ENCODE results near the gene SETD7. TPM values are rescaled to one million over a fixed set of nuclear protein-coding genes. Genes with fewer than 3 reads are reported as not detected.

The SETD7 gene
- total RNA-seq, 1 donor from 2014 or later, result 44.9 TPM

DNA sequence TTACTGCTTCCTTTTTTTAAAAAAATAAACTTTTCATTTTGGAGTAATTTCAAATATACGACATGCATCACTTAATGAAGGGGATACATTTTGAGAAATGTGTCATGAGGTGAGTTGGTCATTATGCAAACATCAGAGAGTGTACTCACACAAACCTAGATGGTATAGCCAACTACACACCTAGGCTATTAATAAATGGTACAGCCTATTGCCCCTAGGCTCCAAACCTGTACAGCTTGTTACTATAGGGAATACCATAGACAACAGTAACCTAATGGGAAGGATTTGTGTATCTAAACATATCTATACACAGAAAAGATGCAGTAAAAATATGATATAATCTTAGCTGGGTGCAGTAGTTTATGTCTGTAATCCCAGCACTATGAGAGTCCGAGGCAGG is 29.1 kb downstream of the SETD7 start:
- Histone ChIP-seq H3K4me3 (no peak overlapping the region), H3K9me3 (no peaks in the 10 kb centered on the region), H3K27me3 (no peaks in the 10 kb centered on the region), H3K36me3 (peaks cover 69% of the 10 kb centered on the region), H3K27ac (no peak overlapping the region), H3K4me1 (no peaks in the 10 kb centered on the region)
- intact Hi-C loops (cut with DNase I), result no loop called here
- DNase-seq (no peak), ATAC-seq (no peak)
- TF ChIP-seq, protein P1, sequence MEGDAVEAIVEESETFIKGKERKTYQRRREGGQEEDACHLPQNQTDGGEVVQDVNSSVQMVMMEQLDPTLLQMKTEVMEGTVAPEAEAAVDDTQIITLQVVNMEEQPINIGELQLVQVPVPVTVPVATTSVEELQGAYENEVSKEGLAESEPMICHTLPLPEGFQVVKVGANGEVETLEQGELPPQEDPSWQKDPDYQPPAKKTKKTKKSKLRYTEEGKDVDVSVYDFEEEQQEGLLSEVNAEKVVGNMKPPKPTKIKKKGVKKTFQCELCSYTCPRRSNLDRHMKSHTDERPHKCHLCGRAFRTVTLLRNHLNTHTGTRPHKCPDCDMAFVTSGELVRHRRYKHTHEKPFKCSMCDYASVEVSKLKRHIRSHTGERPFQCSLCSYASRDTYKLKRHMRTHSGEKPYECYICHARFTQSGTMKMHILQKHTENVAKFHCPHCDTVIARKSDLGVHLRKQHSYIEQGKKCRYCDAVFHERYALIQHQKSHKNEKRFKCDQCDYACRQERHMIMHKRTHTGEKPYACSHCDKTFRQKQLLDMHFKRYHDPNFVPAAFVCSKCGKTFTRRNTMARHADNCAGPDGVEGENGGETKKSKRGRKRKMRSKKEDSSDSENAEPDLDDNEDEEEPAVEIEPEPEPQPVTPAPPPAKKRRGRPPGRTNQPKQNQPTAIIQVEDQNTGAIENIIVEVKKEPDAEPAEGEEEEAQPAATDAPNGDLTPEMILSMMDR (IDR thresholded peaks at IDR 0.05), result no peak

DNA sequence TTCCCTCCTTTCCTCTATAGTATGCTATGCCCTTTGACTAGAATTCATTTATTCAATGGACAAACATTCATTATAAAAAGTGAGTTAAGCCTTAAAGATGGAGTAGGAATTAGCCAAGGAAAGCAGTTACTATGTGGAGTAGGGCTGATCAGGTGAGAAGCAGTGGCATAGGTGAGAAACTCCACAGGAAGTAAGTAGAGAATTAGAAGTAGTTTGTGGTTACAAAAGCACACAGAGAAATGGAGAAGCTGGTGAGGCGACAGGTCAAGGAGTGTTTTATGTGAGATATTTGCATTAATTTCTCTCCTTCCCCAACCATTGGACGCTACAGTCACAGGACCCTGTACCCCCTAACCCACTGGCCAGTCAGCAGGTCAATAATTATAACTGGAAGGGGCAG is 30.6 kb downstream of the SETD7 start:
- H3K27ac ChIP-seq, result no peak overlapping the region
- intact Hi-C loops (cut with DNase I), result no loop called here
- DNase-seq, result no peak
- H3K9me3 ChIP-seq, result no peaks in the 10 kb centered on the region
- ATAC-seq, result no peak
- H3K4me1 ChIP-seq, result no peaks in the 10 kb centered on the region
- peaks cover 82% of the 10 kb centered on the region for H3K36me3 ChIP-seq
- TF ChIP-seq, protein P1 (IDR thresholded peaks at IDR 0.05), result no peak
- no peak overlapping the region for H3K4me3 ChIP-seq
- no peaks in the 10 kb centered on the region for H3K27me3 ChIP-seq

DNA sequence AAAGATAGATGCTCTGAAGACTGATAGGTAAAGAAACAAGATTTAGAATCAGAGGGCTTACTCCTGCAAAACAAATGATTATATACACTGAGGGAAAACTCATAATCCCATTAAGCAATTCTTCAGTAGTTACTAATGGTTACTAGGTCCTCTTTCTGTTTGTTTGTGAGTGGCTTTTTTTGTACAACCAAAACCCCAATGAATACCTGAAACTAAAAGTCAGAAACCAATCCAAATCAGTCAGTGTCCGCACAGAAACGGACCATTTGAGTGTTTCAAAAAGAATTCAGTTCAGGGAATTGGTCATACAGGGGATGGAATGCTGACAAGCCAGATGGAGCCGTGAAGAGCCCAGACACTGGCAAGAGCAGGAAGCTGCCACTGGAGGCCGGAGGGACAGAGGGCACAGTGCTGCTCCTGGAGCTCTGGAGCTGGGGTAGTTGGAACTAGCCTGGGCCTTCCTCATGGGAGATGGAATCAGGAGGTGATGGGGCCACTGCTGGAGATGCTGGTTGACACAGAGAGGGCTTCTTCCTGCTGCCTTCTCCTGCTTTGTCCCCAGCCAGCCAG is 31.9 kb downstream of the SETD7 start:
- ATAC-seq (peak; percentile 53), DNase-seq (no peak)
- no peak overlapping the region for H3K27ac ChIP-seq
- intact Hi-C loops (cut with DNase I), result no loop called here
- TF ChIP-seq, protein P1 (IDR thresholded peaks at IDR 0.05), result no peak
- H3K36me3 ChIP-seq, result peaks cover 92% of the 10 kb centered on the region
- H3K4me1 ChIP-seq, result no peaks in the 10 kb centered on the region
- H3K9me3 ChIP-seq, result no peaks in the 10 kb centered on the region
- H3K27me3 ChIP-seq, result no peaks in the 10 kb centered on the region
- no peak overlapping the region for H3K4me3 ChIP-seq

DNA sequence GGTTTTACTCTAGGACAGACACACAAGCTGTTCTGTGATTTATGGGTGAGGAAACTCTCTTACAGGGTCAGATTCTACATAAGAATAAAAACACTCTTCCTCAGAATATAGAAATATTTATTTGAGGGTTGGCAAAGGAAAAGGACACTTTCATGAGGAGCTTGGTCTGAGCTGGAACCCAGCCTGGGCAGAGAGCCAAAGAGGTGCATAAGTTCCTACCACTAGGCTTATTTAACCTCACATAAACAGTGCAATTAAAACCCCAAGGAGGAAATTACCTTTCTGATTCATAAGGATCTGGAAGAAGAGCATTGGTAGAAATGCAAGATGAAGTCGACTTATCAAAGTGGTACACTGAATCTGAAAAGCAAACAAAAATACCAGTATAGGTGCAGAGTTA is 32.9 kb downstream of the SETD7 start:
- H3K27ac ChIP-seq, result no peak overlapping the region
- H3K4me3 ChIP-seq, result no peak overlapping the region
- H3K9me3 ChIP-seq, result no peaks in the 10 kb centered on the region
- H3K27me3 ChIP-seq, result no peaks in the 10 kb centered on the region
- DNase-seq (no peak), ATAC-seq (no peak)
- intact Hi-C loops (cut with DNase I), result no loop called here
- H3K4me1 ChIP-seq, result no peaks in the 10 kb centered on the region
- TF ChIP-seq, protein P1 (IDR thresholded peaks at IDR 0.05), result no peak
- H3K36me3 ChIP-seq, result peaks cover 90% of the 10 kb centered on the region

DNA sequence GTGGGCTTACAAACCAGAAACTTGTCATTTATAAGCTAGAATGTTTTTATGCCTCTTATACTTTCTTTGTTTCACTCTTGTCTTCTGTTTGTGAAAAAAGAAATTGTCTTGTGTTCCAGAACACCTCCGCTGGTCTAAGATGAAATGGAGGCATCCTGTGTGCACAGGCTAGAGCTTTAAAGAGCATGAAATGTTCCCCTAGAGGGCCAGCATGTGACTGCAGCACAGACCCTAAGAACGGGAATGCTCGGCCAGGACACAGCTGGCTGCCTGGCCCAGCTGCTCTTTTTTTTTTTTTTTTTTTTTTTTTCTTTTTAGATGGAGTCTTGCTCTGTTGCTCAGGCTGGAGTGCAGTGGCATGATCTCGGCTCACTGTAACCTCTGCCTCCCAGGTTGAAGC is 33.6 kb downstream of the SETD7 start:
- no peak for DNase-seq
- ATAC-seq, result no peak
- Histone ChIP-seq H3K4me3 (no peak overlapping the region), H3K27me3 (no peaks in the 10 kb centered on the region), H3K27ac (no peak overlapping the region), H3K9me3 (no peaks in the 10 kb centered on the region), H3K4me1 (no peaks in the 10 kb centered on the region), H3K36me3 (peaks cover 90% of the 10 kb centered on the region)
- TF ChIP-seq, protein P1 (IDR thresholded peaks at IDR 0.05), result no peak
- intact Hi-C loops (cut with DNase I), result no loop called here
